ENCODE results near the gene SYNGR1.
"Not testable (repeated sequence)": the region's sequence is repeated elsewhere in the genome, so short reads cannot be mapped to it uniquely, and the experiment has no call there.

SYNGR1 gene

DNA sequence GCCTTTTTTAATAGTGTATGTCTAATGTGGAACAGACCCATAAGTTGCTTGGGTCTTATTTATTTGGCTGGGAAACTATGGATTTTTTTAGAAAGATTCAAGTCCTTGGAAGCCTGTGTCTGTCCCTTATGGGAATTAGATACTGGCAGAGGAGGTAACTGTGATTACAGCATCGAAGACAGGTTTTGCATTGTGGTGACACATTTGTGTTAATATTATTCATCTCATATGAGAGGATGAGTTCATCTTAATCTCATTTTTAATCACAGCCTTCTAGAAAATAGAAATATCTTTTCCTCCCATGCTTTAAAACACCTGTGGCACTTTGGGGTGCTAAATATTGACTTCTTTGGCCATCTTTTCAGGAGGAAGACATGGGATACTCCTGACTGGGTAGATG, 59.0 kb downstream of the SYNGR1 start:
- 67 to 86% methylated on average over 1 of the region's 1 CpG for WGBS, 2 experiments
- H3K9me3 ChIP-seq (ENCODE audit: control insufficient read depth, low read length), result no peaks in the 10 kb centered on the region
- H3K27ac ChIP-seq (ENCODE audit: insufficient read depth, low read depth, low read length, poor library complexity, severe bottlenecking), result no peak overlapping the region
- H3K4me1 ChIP-seq (ENCODE audit: control insufficient read depth, insufficient read depth, low read length), result no peaks in the 10 kb centered on the region
- H3K27me3 ChIP-seq (ENCODE audit: control insufficient read depth, insufficient read depth, low read length, poor library complexity, severe bottlenecking), result no peaks in the 10 kb centered on the region
- no peak overlapping the region for H3K4me3 ChIP-seq (ENCODE audit: insufficient read depth, low read depth, low read length)
- H3K36me3 ChIP-seq (ENCODE audit: control insufficient read depth, insufficient read depth, low read length), result no peaks in the 10 kb centered on the region

GRCh38 chr22:39409516-39410029, 59.8 kb downstream of the SYNGR1 start:
- no peaks in the 10 kb centered on the region for H3K27me3 ChIP-seq (ENCODE audit: control insufficient read depth, insufficient read depth, low read length, poor library complexity, severe bottlenecking)
- H3K4me3 ChIP-seq (ENCODE audit: insufficient read depth, low read depth, low read length), result no peak overlapping the region
- H3K9me3 ChIP-seq (ENCODE audit: control insufficient read depth, low read length), result no peaks in the 10 kb centered on the region
- no peak overlapping the region for H3K27ac ChIP-seq (ENCODE audit: insufficient read depth, low read depth, low read length, poor library complexity, severe bottlenecking)
- no peaks in the 10 kb centered on the region for H3K36me3 ChIP-seq (ENCODE audit: control insufficient read depth, insufficient read depth, low read length)
- 92 to 94% methylated on average over 10 to 11 of the region's 11 CpGs for WGBS, 2 experiments
- H3K4me1 ChIP-seq (ENCODE audit: control insufficient read depth, insufficient read depth, low read length), result no peaks in the 10 kb centered on the region

- WGBS, 2 experiments, result 89 to 93% methylated on average over 3 of the region's 4 CpGs
- H3K27me3 ChIP-seq (ENCODE audit: control insufficient read depth, insufficient read depth, low read length, poor library complexity, severe bottlenecking), result no peaks in the 10 kb centered on the region
- H3K9me3 ChIP-seq (ENCODE audit: control insufficient read depth, low read length), result no peaks in the 10 kb centered on the region
- no peak overlapping the region for H3K27ac ChIP-seq (ENCODE audit: insufficient read depth, low read depth, low read length, poor library complexity, severe bottlenecking)
- no peaks in the 10 kb centered on the region for H3K4me1 ChIP-seq (ENCODE audit: control insufficient read depth, insufficient read depth, low read length)
- no peaks in the 10 kb centered on the region for H3K36me3 ChIP-seq (ENCODE audit: control insufficient read depth, insufficient read depth, low read length)
- H3K4me3 ChIP-seq (ENCODE audit: insufficient read depth, low read depth, low read length), result no peak overlapping the region
Measured at GRCh38 chr22:39410264-39410663, 60.5 kb downstream of the SYNGR1 start.

DNA sequence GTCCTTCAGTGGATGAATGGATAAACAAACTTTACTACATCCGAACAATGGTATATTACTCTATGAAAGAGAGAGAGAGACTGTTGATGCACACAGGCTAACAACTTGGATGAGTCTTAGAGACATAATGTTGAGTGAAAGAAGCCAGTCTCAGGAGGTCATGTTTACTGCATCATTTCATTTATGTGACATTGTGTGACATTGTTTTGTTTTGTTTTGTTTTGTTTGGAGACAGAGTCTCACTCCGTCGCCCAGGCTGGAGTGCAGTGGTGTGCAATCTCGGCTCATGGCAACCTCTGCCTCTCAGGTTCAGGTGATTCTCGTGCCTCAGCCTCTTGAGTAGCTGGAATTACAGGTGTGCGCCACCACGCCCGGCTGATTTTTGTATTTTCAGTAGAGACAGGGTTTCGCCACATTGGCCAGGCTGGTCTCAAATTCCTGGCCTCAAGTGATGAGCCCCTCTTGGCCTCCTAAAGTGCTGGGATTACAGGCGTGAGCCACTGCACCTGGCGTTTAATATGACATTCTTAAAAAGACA, 62.1 kb downstream of the SYNGR1 start:
- not testable (repeated sequence) for H3K27ac ChIP-seq (ENCODE audit: insufficient read depth, low read depth, low read length, poor library complexity, severe bottlenecking); H3K4me1 ChIP-seq (ENCODE audit: control insufficient read depth, insufficient read depth, low read length); H3K4me3 ChIP-seq (ENCODE audit: insufficient read depth, low read depth, low read length); H3K27me3 ChIP-seq (ENCODE audit: control insufficient read depth, insufficient read depth, low read length, poor library complexity, severe bottlenecking); H3K36me3 ChIP-seq (ENCODE audit: control insufficient read depth, insufficient read depth, low read length); H3K9me3 ChIP-seq (ENCODE audit: control insufficient read depth, low read length)
- WGBS, 2 experiments, result 94 to 95% methylated on average over 11 of the region's 11 CpGs

DNA sequence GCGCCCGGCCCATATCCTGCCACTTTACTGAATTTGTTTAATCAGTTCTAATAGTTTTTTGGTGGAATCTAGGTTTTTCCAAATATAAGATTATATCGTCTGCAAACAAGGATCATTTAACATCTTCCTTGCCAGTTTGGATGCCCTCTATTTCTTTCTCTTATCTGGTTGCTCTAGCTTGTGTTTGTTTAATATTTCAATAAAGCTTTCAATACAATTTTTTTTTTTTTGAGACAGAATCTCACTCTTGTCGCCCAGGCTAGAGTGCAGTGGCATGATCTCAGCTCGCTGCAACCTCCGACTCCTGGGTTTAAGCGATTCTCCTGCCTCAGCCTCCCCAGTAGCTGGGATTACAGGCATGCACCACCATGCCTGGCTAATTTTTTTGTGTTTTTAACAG, 63.4 kb downstream of the SYNGR1 start:
- not testable (repeated sequence) for H3K4me1 ChIP-seq (ENCODE audit: control insufficient read depth, insufficient read depth, low read length); H3K36me3 ChIP-seq (ENCODE audit: control insufficient read depth, insufficient read depth, low read length); H3K4me3 ChIP-seq (ENCODE audit: insufficient read depth, low read depth, low read length); H3K27ac ChIP-seq (ENCODE audit: insufficient read depth, low read depth, low read length, poor library complexity, severe bottlenecking); H3K9me3 ChIP-seq (ENCODE audit: control insufficient read depth, low read length); H3K27me3 ChIP-seq (ENCODE audit: control insufficient read depth, insufficient read depth, low read length, poor library complexity, severe bottlenecking)
- WGBS, 2 experiments, result 95 to 98% methylated on average over 6 to 7 of the region's 7 CpGs

- no peak overlapping the region for H3K4me3 ChIP-seq (ENCODE audit: insufficient read depth, low read depth, low read length)
- H3K4me1 ChIP-seq (ENCODE audit: control insufficient read depth, insufficient read depth, low read length), result no peaks in the 10 kb centered on the region
- no peaks in the 10 kb centered on the region for H3K36me3 ChIP-seq (ENCODE audit: control insufficient read depth, insufficient read depth, low read length)
- no peak overlapping the region for H3K27ac ChIP-seq (ENCODE audit: insufficient read depth, low read depth, low read length, poor library complexity, severe bottlenecking)
- no peaks in the 10 kb centered on the region for H3K27me3 ChIP-seq (ENCODE audit: control insufficient read depth, insufficient read depth, low read length, poor library complexity, severe bottlenecking)
- no peaks in the 10 kb centered on the region for H3K9me3 ChIP-seq (ENCODE audit: control insufficient read depth, low read length)
- 94 to 96% methylated on average over 7 of the region's 7 CpGs for WGBS, 2 experiments
Measured at GRCh38 chr22:39414377-39414776, 64.6 kb downstream of the SYNGR1 start.

- Histone ChIP-seq H3K4me3 (ENCODE audit: insufficient read depth, low read depth, low read length) (no peak overlapping the region), H3K9me3 (ENCODE audit: control insufficient read depth, low read length) (no peaks in the 10 kb centered on the region), H3K36me3 (ENCODE audit: control insufficient read depth, insufficient read depth, low read length) (peaks cover 2% of the 10 kb centered on the region), H3K4me1 (ENCODE audit: control insufficient read depth, insufficient read depth, low read length) (no peaks in the 10 kb centered on the region), H3K27me3 (ENCODE audit: control insufficient read depth, insufficient read depth, low read length, poor library complexity, severe bottlenecking) (no peaks in the 10 kb centered on the region), H3K27ac (ENCODE audit: insufficient read depth, low read depth, low read length, poor library complexity, severe bottlenecking) (no peak overlapping the region)
- 95 to 96% methylated on average over 11 of the region's 11 CpGs for WGBS, 2 experiments
Measured at GRCh38 chr22:39414886-39415285, 65.1 kb downstream of the SYNGR1 start.

DNA sequence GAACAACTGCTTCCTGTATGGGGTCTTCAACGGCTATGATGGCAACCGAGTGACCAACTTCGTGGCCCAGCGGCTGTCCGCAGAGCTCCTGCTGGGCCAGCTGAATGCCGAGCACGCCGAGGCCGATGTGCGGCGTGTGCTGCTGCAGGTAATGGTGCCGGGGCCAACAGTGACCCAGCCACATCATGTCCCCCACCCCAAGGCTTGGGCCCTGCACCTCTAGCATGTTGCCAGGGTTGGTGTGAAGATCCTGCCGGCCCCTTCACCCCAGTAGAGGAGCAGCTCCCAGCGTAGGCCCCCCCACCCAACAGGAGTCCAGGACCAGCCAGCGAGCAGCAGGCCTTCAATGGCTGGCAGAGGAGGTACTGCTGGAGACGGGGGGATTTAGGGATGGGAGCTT, 65.7 kb downstream of the SYNGR1 start:
- H3K27me3 ChIP-seq (ENCODE audit: control insufficient read depth, insufficient read depth, low read length, poor library complexity, severe bottlenecking), result no peaks in the 10 kb centered on the region
- H3K9me3 ChIP-seq (ENCODE audit: control insufficient read depth, low read length), result no peaks in the 10 kb centered on the region
- peaks cover 8% of the 10 kb centered on the region for H3K36me3 ChIP-seq (ENCODE audit: control insufficient read depth, insufficient read depth, low read length)
- WGBS, 2 experiments, result 92 to 94% methylated on average over 16 of the region's 16 CpGs
- no peak overlapping the region for H3K27ac ChIP-seq (ENCODE audit: insufficient read depth, low read depth, low read length, poor library complexity, severe bottlenecking)
- H3K4me1 ChIP-seq (ENCODE audit: control insufficient read depth, insufficient read depth, low read length), result no peaks in the 10 kb centered on the region
- H3K4me3 ChIP-seq (ENCODE audit: insufficient read depth, low read depth, low read length), result no peak overlapping the region

DNA sequence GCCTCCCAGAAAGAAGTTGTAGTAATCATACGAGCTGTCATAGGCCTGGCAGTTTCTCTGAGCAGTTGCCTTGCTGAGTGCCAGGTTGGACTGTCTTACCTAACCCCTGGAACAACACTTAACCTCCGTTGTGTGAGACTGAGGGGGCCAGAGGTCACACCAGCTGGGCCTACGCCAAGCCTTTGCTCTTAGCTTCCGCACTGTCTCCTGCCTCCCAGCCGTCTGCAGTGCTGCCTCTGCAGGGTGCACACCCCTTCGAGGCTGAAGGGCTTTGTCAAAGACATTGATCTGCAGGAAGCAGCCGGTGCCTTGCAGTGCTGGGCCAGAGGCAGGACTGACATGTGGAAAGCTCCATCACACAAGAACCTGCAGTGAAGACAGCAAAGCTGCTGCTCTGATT, 66.5 kb downstream of the SYNGR1 start:
- no peak overlapping the region for H3K27ac ChIP-seq (ENCODE audit: insufficient read depth, low read depth, low read length, poor library complexity, severe bottlenecking)
- peaks cover 14% of the 10 kb centered on the region for H3K36me3 ChIP-seq (ENCODE audit: control insufficient read depth, insufficient read depth, low read length)
- no peaks in the 10 kb centered on the region for H3K27me3 ChIP-seq (ENCODE audit: control insufficient read depth, insufficient read depth, low read length, poor library complexity, severe bottlenecking)
- no peaks in the 10 kb centered on the region for H3K4me1 ChIP-seq (ENCODE audit: control insufficient read depth, insufficient read depth, low read length)
- 74 to 80% methylated on average over 7 of the region's 7 CpGs for WGBS, 2 experiments
- no peak overlapping the region for H3K4me3 ChIP-seq (ENCODE audit: insufficient read depth, low read depth, low read length)
- H3K9me3 ChIP-seq (ENCODE audit: control insufficient read depth, low read length), result no peaks in the 10 kb centered on the region

- 92 to 95% methylated on average over 12 of the region's 12 CpGs for WGBS, 2 experiments
- no peaks in the 10 kb centered on the region for H3K27me3 ChIP-seq (ENCODE audit: control insufficient read depth, insufficient read depth, low read length, poor library complexity, severe bottlenecking)
- H3K36me3 ChIP-seq (ENCODE audit: control insufficient read depth, insufficient read depth, low read length), result peaks cover 21% of the 10 kb centered on the region
Measured at GRCh38 chr22:39417641-39418040, 67.8 kb downstream of the SYNGR1 start.

DNA sequence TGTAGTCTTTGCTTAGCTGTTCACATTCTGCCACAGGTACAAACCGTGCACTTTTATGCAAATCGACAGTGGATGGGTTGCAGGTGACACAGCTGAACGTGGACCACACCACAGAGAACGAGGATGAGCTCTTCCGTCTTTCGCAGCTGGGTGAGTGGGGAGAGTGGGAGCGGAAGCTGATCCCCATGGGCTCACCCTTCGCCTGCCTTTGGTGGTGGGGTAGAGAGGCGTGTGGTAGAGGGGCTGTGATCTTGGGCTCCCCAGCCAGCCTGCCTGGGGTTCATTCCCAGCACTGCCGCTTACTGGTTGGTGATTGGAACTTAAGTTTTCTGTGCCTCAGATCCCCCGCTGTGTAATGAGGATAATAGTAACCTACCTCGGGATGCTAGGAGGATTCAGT, 68.9 kb downstream of the SYNGR1 start:
- Histone ChIP-seq H3K4me3 (ENCODE audit: insufficient read depth, low read depth, low read length) (no peak overlapping the region), H3K9me3 (ENCODE audit: control insufficient read depth, low read length) (no peaks in the 10 kb centered on the region), H3K27ac (ENCODE audit: insufficient read depth, low read depth, low read length, poor library complexity, severe bottlenecking) (no peak overlapping the region), H3K4me1 (ENCODE audit: control insufficient read depth, insufficient read depth, low read length) (no peaks in the 10 kb centered on the region), H3K27me3 (ENCODE audit: control insufficient read depth, insufficient read depth, low read length, poor library complexity, severe bottlenecking) (no peaks in the 10 kb centered on the region), H3K36me3 (ENCODE audit: control insufficient read depth, insufficient read depth, low read length) (peaks cover 21% of the 10 kb centered on the region)
- 92 to 95% methylated on average over 12 of the region's 12 CpGs for WGBS, 2 experiments

More at GRCh38 chr22:39417641-39418040, 67.8 kb downstream of the SYNGR1 start:
- Histone ChIP-seq H3K4me1 (ENCODE audit: control insufficient read depth, insufficient read depth, low read length) (no peaks in the 10 kb centered on the region), H3K27ac (ENCODE audit: insufficient read depth, low read depth, low read length, poor library complexity, severe bottlenecking) (no peak overlapping the region), H3K4me3 (ENCODE audit: insufficient read depth, low read depth, low read length) (no peak overlapping the region), H3K9me3 (ENCODE audit: control insufficient read depth, low read length) (no peaks in the 10 kb centered on the region)

All from ectodermal cell (in vitro differentiated cells).